GM12874 (cell line): ENCODE results near the gene EIF4E.

ENCODE experiments used
- CTCF ChIP-seq: IDR thresholded peaks from 2 replicates; pipeline ENCODE4 v1.5.1; 2011; ENCODE audit warnings: low read depth, mild to moderate bottlenecking, control low read depth, low read length, moderate library complexity; ENCODE audit not compliant: insufficient read depth

The EIF4E gene

GRCh38 chr4:98862371-98862770, 66.6 kb downstream of the EIF4E start:
- no peak for TF ChIP-seq CTCF

GRCh38 chr4:98861100-98861884, 67.6 kb downstream of the EIF4E start:
- TF ChIP-seq CTCF = no peak

- TF ChIP-seq CTCF = no peak
These were observed 77.1 kb downstream of the EIF4E start for GRCh38 chr4:98851806-98852205.

- TF ChIP-seq CTCF = no peak
These were observed 78.0 kb downstream of the EIF4E start for GRCh38 chr4:98850937-98851336.

GRCh38 chr4:98848448-98848847, 80.5 kb downstream of the EIF4E start:
- no peak for TF ChIP-seq CTCF

- TF ChIP-seq CTCF = no peak
These were observed 83.0 kb downstream of the EIF4E start for GRCh38 chr4:98845960-98846359.

DNA sequence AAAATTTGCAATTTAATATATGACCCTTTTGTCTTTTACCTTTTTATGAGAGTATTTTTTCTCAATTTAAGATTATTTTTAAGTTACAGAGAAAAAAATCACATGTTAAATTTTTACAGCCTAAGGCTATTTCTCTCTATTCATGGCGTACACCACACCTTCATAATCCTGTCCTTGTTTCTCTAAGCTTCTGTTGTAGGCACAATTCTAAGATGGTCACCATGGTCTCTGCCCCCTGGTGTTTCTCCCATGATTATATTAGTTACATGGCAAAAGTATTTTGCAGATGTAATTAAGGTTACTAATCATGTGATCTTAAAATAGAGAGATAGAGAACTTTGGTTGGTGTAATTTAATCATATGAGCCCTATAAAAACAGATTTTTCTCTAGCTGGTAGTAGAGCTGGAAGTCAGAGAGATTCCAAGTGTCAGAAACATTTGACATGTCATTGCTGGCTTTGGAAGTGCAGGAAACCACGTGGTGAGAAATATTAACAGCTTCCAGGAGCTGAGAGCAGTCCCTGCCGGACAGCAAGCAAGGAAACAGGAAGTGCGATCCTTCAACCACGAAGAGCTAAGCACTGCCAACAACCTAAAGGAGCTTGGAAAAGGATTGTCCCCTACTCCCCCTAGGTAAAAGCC, 89.8 kb downstream of the EIF4E start:
- no peak for TF ChIP-seq CTCF
